Measurements from ENCODE around the gene DIP2C. TPM values are rescaled to one million over a fixed set of nuclear protein-coding genes. Genes with fewer than 3 reads are reported as not detected.
A peak's percentile ranks its signal among the peaks of the same experiment; 100 is the strongest.

DIP2C gene
- total RNA-seq, 1 donor from 2014 or later, result 23.1 TPM

DNA sequence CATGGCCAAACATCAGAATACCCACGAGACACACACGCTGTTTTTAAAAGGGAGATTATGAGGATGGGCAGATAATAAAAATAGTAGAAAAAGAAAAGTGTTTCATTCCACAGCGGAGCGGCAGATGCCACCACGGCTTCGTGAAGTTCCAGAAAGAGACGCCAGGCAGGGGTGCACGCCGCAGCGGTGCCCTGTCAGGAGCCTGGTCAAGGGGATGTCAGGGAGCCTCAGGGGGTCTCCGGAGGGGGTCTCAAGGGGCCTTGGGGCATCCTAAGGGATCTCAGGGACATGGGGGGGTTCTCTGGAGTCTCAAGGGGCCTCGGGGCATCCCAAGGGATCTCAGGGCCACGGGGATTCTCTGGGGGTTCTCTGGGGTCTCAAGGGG is 300.8 kb downstream of the DIP2C start:
- H3K4me1 Mint-ChIP-seq (ENCODE audit: unreplicated experiment), result peaks cover 4% of the 10 kb centered on the region
- peak; percentile 40 for DNase-seq (ENCODE audit: extremely low spot score, unreplicated experiment)
- H3K27me3 Mint-ChIP-seq, result no peaks in the 10 kb centered on the region
- peaks cover 13% of the 10 kb centered on the region for H3K36me3 Mint-ChIP-seq
- TF ChIP-seq, protein P1, sequence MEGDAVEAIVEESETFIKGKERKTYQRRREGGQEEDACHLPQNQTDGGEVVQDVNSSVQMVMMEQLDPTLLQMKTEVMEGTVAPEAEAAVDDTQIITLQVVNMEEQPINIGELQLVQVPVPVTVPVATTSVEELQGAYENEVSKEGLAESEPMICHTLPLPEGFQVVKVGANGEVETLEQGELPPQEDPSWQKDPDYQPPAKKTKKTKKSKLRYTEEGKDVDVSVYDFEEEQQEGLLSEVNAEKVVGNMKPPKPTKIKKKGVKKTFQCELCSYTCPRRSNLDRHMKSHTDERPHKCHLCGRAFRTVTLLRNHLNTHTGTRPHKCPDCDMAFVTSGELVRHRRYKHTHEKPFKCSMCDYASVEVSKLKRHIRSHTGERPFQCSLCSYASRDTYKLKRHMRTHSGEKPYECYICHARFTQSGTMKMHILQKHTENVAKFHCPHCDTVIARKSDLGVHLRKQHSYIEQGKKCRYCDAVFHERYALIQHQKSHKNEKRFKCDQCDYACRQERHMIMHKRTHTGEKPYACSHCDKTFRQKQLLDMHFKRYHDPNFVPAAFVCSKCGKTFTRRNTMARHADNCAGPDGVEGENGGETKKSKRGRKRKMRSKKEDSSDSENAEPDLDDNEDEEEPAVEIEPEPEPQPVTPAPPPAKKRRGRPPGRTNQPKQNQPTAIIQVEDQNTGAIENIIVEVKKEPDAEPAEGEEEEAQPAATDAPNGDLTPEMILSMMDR (conservative IDR thresholded peaks at IDR 0.05), result no peak
- no peak overlapping the region for H3K4me3 Mint-ChIP-seq
- no peaks in the 10 kb centered on the region for H3K9me3 Mint-ChIP-seq
- H3K27ac Mint-ChIP-seq, result no peak overlapping the region

DNA sequence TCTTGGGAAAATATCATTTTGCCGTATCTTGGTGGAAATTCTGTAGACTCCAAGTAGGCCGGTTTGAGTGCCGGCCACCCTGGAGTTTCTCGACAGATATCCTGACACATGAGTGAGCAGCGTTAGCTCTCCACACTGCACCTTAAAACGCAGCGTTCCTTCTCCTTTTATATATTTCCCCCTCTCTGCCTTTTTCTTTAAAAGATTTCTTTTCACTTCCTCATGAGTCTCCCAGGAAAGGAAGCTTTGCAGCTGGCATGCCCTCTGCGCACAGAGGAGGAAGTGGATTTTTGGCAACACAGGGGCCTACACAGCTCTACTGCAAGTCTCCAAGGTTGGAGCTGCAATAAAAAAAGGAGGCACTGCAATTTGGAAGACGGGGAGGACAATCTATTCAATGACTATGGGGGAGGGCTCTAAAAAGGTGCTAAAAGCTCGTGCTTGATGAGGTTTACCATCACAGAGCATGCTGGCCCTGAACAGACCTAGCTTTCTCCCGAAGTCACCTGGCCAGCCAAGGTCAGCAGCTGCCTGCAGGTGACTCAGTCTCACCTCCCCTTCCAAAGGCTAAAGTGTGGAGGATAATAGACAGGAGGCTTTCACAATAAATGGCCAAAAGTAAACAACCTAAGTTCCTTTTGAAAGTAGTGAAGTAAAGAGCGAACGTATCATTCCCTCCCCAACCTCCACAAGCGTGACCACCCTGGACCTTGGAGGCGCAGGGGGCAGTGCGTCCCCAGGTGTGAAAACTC is 301.4 kb downstream of the DIP2C start:
- H3K36me3 Mint-ChIP-seq, result peaks cover 15% of the 10 kb centered on the region
- peaks cover 4% of the 10 kb centered on the region for H3K4me1 Mint-ChIP-seq (ENCODE audit: unreplicated experiment)
- no peaks in the 10 kb centered on the region for H3K9me3 Mint-ChIP-seq
- H3K27ac Mint-ChIP-seq, result no peak overlapping the region
- no peak overlapping the region for H3K4me3 Mint-ChIP-seq
- DNase-seq (ENCODE audit: extremely low spot score, unreplicated experiment), result peak; percentile 29
- TF ChIP-seq, protein P1 (conservative IDR thresholded peaks at IDR 0.05), result no peak
- H3K27me3 Mint-ChIP-seq, result no peaks in the 10 kb centered on the region

DNA sequence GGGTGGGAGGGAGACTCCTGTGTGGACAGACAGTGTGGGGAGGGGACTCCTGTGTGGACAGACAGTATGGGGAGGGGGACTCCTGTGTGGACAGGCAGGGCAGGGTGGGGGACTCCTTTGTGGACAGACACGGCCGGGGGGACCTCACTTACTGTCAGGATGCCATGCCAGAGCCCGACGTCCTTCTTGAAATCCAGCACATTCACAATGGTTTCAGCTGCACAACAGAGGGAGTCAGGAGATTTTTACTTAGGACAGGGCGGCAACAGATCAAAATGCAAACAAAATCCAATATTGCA is 301.9 kb downstream of the DIP2C start:
- TF ChIP-seq, protein P1 (conservative IDR thresholded peaks at IDR 0.05), result no peak
- Mint-ChIP-seq H3K27me3 (no peaks in the 10 kb centered on the region), H3K27ac (no peak overlapping the region), H3K4me3 (no peak overlapping the region), H3K36me3 (peaks cover 20% of the 10 kb centered on the region), H3K9me3 (no peaks in the 10 kb centered on the region), H3K4me1 (ENCODE audit: unreplicated experiment) (peaks cover 4% of the 10 kb centered on the region)
- peak; percentile 42 for DNase-seq (ENCODE audit: extremely low spot score, unreplicated experiment)

DNA sequence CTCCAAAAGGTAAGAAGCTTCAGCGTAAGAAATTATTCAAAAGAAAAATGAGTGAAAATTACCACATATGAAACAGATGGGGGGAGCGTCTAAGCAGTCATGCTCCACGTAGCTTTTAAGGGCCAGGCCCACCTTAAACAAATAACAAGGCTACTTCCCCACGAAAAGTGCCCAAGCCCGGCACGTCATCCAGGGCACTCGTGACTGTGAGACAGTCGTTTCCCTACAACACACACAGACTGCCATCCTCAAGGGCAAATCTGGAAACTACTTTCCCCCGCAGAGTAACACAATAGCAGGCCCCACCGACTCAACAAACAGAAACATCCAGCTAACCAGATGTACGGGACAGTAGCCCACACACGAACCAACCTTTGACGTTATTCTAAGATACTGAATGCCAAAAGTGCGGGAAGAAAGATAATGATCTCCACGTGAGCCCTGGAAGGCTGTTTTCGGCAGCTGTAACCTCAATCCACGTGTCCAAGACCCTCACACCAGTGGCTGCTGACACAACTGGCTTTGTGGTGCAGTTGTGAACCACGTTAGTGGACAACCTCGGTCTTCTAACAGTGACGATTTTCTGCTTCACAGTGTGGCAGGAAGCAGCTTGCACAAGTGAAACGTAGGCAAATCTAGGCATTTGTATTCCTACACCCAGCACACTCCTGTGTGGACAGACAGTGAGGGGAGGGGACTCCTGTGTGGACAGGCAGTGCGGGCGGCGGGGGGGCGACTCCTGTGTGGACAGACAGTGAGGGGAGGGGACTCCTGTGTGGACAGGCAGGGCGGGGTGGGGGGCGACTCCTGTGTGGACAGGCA is 302.5 kb downstream of the DIP2C start:
- peak; percentile 47 for DNase-seq (ENCODE audit: extremely low spot score, unreplicated experiment)
- no peak overlapping the region for H3K27ac Mint-ChIP-seq
- peaks cover 4% of the 10 kb centered on the region for H3K4me1 Mint-ChIP-seq (ENCODE audit: unreplicated experiment)
- H3K36me3 Mint-ChIP-seq, result peaks cover 24% of the 10 kb centered on the region
- H3K27me3 Mint-ChIP-seq, result no peaks in the 10 kb centered on the region
- no peaks in the 10 kb centered on the region for H3K9me3 Mint-ChIP-seq
- TF ChIP-seq, protein P1 (conservative IDR thresholded peaks at IDR 0.05), result no peak
- no peak overlapping the region for H3K4me3 Mint-ChIP-seq

DNA sequence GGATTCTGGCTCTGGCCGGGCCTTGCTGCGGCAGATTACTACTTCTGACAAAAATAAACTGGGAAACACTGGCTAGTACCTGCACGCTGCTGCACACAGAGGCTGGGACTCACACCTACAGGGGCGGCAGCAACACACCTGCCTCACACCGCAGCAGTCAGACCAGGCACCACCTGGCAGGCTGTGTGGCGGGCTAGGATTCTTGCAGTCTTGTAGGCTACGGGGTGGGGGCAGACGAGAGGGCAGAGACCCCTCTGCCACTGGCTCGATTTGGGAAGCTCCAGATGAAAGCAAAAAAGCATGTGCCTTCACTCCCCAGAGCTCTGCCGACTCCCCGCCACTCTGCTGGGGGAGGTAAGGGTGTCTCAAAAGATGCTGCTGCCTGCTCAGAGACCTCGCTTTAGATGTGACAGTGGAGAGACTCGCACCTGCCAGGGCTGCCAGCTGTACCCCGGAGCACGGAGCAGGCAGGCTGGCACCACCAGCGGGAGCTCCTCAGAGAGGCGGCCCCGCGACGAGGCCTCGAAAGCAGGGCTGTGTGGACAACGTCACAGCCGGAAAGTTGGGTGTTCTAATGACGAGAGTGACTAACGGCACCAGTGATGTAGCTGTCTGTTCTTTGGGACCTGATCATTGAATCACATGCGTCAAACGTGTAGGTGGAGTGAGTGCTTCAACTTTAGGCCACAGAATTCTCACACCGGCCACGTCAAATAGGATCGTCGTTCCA is 303.7 kb downstream of the DIP2C start:
- H3K4me1 Mint-ChIP-seq (ENCODE audit: unreplicated experiment), result peaks cover 4% of the 10 kb centered on the region
- DNase-seq (ENCODE audit: extremely low spot score, unreplicated experiment), result peak; percentile 57
- no peak overlapping the region for H3K4me3 Mint-ChIP-seq
- H3K9me3 Mint-ChIP-seq, result no peaks in the 10 kb centered on the region
- TF ChIP-seq, protein P1 (conservative IDR thresholded peaks at IDR 0.05), result no peak
- H3K27ac Mint-ChIP-seq, result no peak overlapping the region
- no peaks in the 10 kb centered on the region for H3K27me3 Mint-ChIP-seq
- peaks cover 34% of the 10 kb centered on the region for H3K36me3 Mint-ChIP-seq

Data from type B pancreatic cell (in vitro differentiated cells).